GM12864 (cell line): ENCODE results near the gene RBM4B.

Experiments used
- DNase-seq: peaks from one replicate; pipeline ENCODE4 v3.0.0-alpha.2; 2011; ENCODE audit warnings: low read depth
- H3K4me3 ChIP-seq: 2 replicates; pipeline ENCODE4 v1.5.1; 2011; ENCODE audit warnings: mild to moderate bottlenecking, low read depth, low read length, control low read depth
- TF ChIP-seq, protein P1 (sequence below): IDR thresholded peaks from 2 replicates; pipeline ENCODE4 v1.5.1; 2011; ENCODE audit warnings: low read depth, mild to moderate bottlenecking, moderate library complexity, low read length, control low read depth, inconsistent platforms; ENCODE audit errors: missing control alignments

Gene RBM4B

DNA sequence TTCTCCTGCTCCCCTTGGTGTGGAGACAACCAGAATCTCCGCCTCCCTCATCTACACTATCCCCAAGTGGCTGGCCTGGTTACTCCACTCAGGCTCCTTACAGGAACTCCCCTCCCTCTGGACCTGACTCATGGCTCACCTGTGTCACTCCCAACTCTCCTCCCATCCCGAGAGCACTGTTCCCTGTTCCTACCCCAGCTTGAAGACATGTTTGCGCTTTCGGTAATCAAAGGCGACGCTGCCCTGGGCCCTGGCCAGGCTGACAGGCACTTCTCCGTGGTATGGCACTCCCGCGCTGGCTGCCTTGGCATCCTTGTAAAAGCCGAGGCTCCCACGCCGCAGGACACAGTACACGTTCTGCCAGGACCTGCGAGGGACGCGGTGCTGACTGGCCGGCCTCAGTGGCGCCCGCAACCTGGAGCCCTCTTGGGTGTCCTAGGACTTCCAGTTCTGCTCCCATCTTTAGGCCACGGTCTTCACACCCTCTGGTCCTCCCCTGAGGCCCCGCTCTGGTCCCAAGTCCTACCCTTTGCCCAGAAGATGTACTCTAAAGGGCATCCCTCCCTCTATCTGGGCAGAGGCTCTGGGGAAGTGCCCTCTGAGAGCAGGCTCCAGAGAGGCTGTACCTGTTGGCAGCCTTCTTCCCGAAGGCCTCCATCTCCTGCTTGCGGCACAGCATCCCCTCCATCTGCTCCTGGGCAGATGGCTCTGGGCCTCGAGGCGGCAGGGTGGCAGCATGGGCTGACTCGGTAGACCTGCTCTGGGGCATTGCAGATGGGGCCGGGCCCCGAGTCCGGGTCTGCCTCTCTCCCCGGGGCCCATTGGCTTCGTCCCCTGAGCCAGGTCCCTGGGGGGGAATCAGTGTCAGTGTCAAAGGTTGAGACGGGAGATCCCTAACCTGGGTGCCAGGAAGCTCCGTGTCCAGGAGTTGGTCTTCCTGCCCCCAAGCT lies 9.4 kb upstream of the RBM4B start:
- no peak overlapping the region for H3K4me3 ChIP-seq
- DNase-seq = no peak
- TF ChIP-seq, protein P1, sequence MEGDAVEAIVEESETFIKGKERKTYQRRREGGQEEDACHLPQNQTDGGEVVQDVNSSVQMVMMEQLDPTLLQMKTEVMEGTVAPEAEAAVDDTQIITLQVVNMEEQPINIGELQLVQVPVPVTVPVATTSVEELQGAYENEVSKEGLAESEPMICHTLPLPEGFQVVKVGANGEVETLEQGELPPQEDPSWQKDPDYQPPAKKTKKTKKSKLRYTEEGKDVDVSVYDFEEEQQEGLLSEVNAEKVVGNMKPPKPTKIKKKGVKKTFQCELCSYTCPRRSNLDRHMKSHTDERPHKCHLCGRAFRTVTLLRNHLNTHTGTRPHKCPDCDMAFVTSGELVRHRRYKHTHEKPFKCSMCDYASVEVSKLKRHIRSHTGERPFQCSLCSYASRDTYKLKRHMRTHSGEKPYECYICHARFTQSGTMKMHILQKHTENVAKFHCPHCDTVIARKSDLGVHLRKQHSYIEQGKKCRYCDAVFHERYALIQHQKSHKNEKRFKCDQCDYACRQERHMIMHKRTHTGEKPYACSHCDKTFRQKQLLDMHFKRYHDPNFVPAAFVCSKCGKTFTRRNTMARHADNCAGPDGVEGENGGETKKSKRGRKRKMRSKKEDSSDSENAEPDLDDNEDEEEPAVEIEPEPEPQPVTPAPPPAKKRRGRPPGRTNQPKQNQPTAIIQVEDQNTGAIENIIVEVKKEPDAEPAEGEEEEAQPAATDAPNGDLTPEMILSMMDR = no peak

DNA sequence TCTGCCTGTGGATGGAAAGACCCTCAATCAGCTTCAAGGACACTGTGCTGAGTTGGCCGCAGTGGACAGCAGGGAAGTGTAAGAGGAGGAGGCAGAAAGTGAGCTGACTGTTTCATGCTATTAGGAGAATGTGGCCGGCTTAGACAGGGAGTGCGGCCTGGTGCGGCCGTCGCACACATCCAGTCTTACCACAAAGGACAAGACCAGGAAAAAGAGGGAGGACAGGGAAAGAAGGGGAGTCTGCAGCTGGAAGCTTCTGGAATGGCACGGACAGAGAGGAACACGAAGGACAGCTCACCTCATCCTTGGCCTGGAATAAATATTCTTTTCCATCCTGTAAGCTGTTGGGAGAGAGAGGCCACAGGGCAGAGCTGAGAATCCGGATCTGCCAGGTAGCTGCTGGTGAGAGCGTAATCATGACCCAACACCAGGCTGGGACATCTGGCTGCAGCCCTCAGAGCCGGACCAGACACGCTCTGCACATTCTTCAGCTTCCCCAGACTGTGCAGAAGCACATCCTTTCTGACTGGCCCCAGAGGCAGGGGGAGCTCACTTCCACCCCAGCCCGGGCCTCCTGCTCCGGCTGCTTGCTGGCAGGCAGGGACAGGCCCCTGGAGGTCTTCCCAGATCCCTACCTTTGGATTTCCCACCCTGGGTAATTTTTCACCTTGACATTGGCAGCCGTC lies 8.6 kb upstream of the RBM4B start:
- no peak overlapping the region for H3K4me3 ChIP-seq
- TF ChIP-seq, protein P1 = no peak
- DNase-seq = no peak

DNA sequence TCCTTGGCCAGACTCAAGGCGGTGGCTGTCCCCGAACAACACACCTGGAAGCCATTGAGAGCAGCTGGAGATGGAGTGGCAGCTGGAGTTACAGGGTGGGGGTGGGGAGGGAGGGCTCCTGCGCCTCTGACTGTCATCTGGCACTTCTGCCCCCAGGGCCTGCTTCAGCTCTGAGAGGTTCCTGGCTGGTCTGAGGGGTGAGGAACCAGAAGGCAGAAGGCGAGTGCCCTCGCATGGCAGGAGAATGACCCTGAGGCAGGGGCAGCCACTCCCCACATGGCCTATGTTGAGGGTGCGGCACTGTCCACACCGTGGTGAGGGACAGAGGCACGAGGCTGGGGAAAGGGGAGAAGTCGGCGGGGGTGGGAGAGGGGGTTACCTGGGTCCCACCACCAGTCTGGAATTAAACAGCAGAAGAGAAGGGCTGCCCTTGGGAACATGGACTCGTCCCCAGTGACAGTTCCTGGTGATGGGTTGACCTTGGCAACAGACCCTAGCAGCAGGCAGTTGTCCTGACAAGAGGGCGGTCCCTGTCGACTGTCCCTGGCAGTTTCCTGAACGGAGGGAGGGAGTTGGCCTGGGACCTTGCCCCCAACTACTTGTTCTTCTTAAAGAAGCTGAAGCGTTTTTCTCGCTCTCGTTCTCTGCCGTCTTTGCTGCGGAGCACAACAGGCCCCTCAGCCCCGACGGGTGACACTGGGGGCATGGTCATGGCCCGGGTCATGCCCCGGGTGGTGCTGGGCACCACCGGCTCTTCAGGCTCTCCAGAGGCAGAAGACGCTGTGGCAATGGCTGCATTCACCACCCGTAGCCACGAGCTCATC lies 7.8 kb upstream of the RBM4B start:
- TF ChIP-seq, protein P1 = no peak
- no peak for DNase-seq
- no peak overlapping the region for H3K4me3 ChIP-seq

DNA sequence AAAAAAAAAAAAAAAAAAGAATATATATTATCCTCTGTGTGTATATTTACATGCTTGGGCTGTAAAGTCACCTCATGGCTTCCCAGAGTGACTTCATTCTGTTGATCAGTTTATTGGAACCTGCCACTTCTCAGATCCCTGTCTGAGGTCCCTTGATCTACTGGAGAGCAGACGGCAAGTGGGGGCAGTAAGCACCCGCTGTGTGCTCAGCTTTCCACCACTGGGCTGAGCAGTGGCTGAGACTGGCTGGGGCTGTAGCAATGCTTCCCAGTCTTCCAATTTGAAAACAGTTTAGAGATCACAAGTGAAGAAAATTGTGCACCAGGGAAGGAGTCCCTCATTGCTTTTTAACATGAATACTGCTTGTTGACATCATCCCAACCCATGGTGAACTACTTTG lies 6.9 kb upstream of the RBM4B start:
- H3K4me3 ChIP-seq = no peak overlapping the region
- TF ChIP-seq, protein P1 = no peak
- no peak for DNase-seq

DNA sequence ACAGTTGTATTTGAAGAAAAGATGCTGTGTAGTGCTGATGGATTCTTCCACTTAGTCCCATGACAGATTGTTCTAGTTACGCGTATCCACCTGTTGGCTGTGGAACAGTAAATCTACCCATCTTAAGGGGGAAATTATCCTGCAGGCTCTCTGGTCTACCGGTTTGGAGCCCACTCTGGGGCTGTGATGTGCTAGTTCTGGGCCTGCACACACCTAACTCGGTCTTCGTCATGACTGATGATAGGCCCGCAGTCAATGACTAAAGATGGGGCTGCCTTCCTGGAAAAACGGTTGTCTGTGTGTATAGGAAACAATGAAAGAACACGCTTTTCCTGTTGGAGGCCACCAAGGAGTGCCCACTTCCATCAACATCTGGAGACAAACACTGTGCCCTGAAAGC lies 6.2 kb upstream of the RBM4B start:
- no peak for DNase-seq
- no peak overlapping the region for H3K4me3 ChIP-seq
- TF ChIP-seq, protein P1 = no peak

DNA sequence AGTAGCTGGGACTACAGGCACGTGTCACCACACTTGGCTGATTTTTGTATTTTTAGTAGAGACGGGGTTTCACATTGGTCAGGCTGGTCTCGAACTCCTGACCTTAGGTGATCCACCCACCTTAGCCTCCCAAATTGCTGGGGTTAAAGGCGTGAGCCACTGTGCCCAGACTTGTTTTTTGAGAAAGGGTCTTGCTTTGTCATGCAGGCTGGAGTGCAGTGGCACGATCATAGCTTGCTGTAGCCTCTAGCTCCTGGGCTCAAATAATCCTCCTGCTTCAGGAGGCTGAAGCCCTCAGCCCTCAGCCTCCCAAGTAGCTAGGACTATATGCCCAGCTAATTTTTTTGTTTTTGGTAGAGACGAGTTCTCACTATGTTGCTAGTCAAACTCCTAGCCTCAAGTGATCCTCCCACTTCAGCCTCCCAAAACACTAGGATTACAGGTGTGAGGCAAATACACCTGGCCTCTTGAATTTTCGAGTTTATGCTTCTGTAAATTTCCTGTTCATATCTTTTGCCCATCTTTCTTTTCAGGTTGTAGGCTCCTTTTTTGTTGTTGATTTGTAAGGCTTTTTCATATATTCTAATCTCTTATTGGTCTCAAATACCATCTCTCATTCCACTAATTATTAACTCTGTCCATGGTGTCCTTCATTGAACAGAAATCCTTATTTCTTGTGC lies 3.4 kb upstream of the RBM4B start:
- TF ChIP-seq, protein P1 = no peak
- DNase-seq = no peak
- no peak overlapping the region for H3K4me3 ChIP-seq
